WERI-Rb-1 (cell line): Measurements from ENCODE around the gene BEND6.

Experiments used
- DNase-seq: peaks from one replicate; pipeline ENCODE4 v3.0.0-alpha.2; 2020
- H3K27ac ChIP-seq: fragments of 250-450 bp; sonication (Bioruptor Pico); 2 replicates; pipeline ENCODE4 v1.5.1; 2020; ENCODE audit warnings: mild to moderate bottlenecking, moderate library complexity
- H3K27me3 ChIP-seq: fragments of 250-450 bp; sonication (Bioruptor Pico); 2 replicates; pipeline ENCODE4 v1.5.1; 2021; ENCODE audit warnings: mild to moderate bottlenecking, low read depth, moderate library complexity; ENCODE audit not compliant: insufficient read depth, severe bottlenecking
- H3K36me3 ChIP-seq: fragments of 250-450 bp; sonication (Bioruptor Pico); 2 replicates; pipeline ENCODE4 v1.5.1; 2020; ENCODE audit warnings: mild to moderate bottlenecking, moderate library complexity
- H3K4me3 ChIP-seq: 2 replicates; pipeline ENCODE4 v1.5.1; 2011; ENCODE audit warnings: low read depth, mild to moderate bottlenecking, control low read depth, low read length
- H3K9me3 ChIP-seq: fragments of 250-450 bp; sonication (Bioruptor Pico); 2 replicates; pipeline ENCODE4 v1.5.1; 2021; ENCODE audit warnings: mild to moderate bottlenecking, moderate library complexity; ENCODE audit not compliant: severe bottlenecking
- TF ChIP-seq, protein P1 (sequence below): IDR thresholded peaks from 2 replicates; pipeline ENCODE4 v1.5.1; 2011; ENCODE audit warnings: low read depth, mild to moderate bottlenecking, control low read depth, inconsistent platforms, low read length

Gene BEND6

GRCh38 chr6:57017069-57017468 lies 62.2 kb downstream of the BEND6 start:
- H3K9me3 ChIP-seq: no peaks in the 10 kb centered on the region
- no peak for DNase-seq
- no peaks in the 10 kb centered on the region for H3K27me3 ChIP-seq
- TF ChIP-seq, protein P1, sequence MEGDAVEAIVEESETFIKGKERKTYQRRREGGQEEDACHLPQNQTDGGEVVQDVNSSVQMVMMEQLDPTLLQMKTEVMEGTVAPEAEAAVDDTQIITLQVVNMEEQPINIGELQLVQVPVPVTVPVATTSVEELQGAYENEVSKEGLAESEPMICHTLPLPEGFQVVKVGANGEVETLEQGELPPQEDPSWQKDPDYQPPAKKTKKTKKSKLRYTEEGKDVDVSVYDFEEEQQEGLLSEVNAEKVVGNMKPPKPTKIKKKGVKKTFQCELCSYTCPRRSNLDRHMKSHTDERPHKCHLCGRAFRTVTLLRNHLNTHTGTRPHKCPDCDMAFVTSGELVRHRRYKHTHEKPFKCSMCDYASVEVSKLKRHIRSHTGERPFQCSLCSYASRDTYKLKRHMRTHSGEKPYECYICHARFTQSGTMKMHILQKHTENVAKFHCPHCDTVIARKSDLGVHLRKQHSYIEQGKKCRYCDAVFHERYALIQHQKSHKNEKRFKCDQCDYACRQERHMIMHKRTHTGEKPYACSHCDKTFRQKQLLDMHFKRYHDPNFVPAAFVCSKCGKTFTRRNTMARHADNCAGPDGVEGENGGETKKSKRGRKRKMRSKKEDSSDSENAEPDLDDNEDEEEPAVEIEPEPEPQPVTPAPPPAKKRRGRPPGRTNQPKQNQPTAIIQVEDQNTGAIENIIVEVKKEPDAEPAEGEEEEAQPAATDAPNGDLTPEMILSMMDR: no peak
- H3K36me3 ChIP-seq: no peaks in the 10 kb centered on the region
- H3K27ac ChIP-seq: no peak overlapping the region
- H3K4me3 ChIP-seq: no peak overlapping the region

DNA sequence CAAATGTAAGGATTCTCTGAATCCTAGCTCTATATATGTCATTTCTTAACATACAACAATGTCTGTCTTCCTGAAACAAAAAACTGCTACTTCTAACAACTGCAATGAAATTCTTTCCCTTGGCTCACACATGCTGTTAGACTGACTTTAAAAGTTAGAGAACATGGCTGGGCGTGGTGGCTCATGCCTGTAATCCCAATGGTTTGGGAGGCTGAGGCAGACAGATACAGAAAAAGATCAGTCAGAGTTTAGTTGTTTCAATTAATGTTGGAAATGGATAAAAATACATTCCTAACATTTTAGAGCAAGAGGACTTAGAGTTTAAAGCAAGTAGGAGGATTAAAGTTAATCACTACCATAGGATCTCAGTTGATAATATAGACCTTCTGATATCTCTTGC lies 62.9 kb downstream of the BEND6 start:
- no peak overlapping the region for H3K27ac ChIP-seq
- no peaks in the 10 kb centered on the region for H3K36me3 ChIP-seq
- no peaks in the 10 kb centered on the region for H3K27me3 ChIP-seq
- TF ChIP-seq, protein P1: no peak
- H3K4me3 ChIP-seq: no peak overlapping the region
- H3K9me3 ChIP-seq: no peaks in the 10 kb centered on the region
- DNase-seq: no peak

DNA sequence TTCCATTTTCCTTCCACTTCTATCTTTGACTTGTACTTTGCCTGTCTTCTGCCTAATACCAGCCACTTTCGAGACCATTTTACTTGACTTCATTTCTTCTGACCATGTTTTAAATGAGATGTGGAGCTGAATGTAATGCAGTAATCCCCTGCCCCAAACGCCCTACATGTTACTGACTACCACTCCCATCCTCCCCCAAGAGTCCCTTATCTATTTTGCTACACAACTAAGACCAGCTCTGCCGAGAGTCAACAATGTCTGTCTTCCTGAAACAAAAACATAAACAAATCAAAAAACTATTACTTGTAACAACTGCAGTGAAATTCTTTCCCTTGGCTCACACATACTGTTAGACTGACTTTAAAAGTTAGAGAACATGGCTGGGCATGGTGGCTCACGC lies 64.5 kb downstream of the BEND6 start:
- Histone ChIP-seq H3K9me3 (peaks cover 5% of the 10 kb centered on the region), H3K4me3 (no peak overlapping the region), H3K27ac (no peak overlapping the region), H3K36me3 (no peaks in the 10 kb centered on the region), H3K27me3 (no peaks in the 10 kb centered on the region)
- TF ChIP-seq, protein P1: no peak
- DNase-seq: no peak

- H3K4me3 ChIP-seq: no peak overlapping the region
- no peaks in the 10 kb centered on the region for H3K36me3 ChIP-seq
- no peaks in the 10 kb centered on the region for H3K27me3 ChIP-seq
- TF ChIP-seq, protein P1: peak; percentile 19; the same call in 1 of the 2 replicates
- H3K27ac ChIP-seq: no peak overlapping the region
- H3K9me3 ChIP-seq: peaks cover 12% of the 10 kb centered on the region
- no peak for DNase-seq
Observed at GRCh38 chr6:57021086-57021720, 66.3 kb downstream of the BEND6 start.

GRCh38 chr6:57024321-57024720 lies 69.4 kb downstream of the BEND6 start:
- TF ChIP-seq, protein P1: no peak
- Histone ChIP-seq H3K27ac (no peak overlapping the region), H3K36me3 (no peaks in the 10 kb centered on the region), H3K4me3 (no peak overlapping the region), H3K27me3 (no peaks in the 10 kb centered on the region), H3K9me3 (peaks cover 12% of the 10 kb centered on the region)
- no peak for DNase-seq

DNA sequence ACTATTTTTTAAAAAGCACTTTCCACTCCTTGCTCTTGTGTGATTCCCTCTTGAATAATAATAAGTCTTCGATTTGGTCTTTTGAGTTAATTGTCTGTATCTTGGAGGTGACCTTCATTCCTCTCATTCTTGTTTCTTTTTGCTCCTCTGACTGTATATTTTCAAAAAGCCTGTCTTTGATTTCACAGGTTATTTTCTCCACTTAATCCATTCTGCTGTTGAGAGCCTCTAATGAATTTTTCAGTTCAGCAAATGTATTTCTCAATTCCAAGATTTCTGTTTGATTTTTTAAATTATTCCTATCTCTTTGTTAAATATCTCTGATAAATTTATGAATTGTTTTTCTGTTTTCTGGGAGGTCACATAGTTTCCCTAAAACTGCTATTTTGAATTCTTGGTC lies 69.9 kb downstream of the BEND6 start:
- peaks cover 12% of the 10 kb centered on the region for H3K9me3 ChIP-seq
- H3K27me3 ChIP-seq: no peaks in the 10 kb centered on the region
- TF ChIP-seq, protein P1: no peak

More for the DNA sequence above, 69.9 kb downstream of the BEND6 start:
- Histone ChIP-seq H3K36me3 (no peaks in the 10 kb centered on the region), H3K27ac (no peak overlapping the region), H3K4me3 (no peak overlapping the region)
- no peak for DNase-seq
